SIG-M5 (cell line): ENCODE measurements around the gene YJU2.
A peak's percentile ranks its signal among the peaks of the same experiment; 100 is the strongest.
"Not testable (repeated sequence)": the region's sequence is repeated elsewhere in the genome, so short reads cannot be mapped to it uniquely, and the experiment has no call there.

Experiments
- DNase-seq: peaks from one replicate; lab custom pipeline; 2025; lab: John Stamatoyannopoulos, UW

YJU2 gene

GRCh38 chr19:4246767-4247593 lies at the start of gene YJU2:
Gene YJU2 (plus strand): TSS chr19:4247080. CDS start chr19:4247147, 67 bp downstream.
- peak; percentile 92 for DNase-seq

- DNase-seq = no peak
Measured at GRCh38 chr19:4197228-4197624, 49.7 kb upstream of the YJU2 start.

GRCh38 chr19:4197625-4198466 lies 49.0 kb upstream of the YJU2 start:
- no peak for DNase-seq

GRCh38 chr19:4198467-4199126 lies 48.3 kb upstream of the YJU2 start:
- no peak for DNase-seq

- DNase-seq = no peak
Measured at GRCh38 chr19:4199699-4200293, 47.1 kb upstream of the YJU2 start.

- DNase-seq = no peak
Measured at GRCh38 chr19:4200940-4201542, 45.8 kb upstream of the YJU2 start.

- DNase-seq = no peak
Measured at GRCh38 chr19:4201798-4202197, 45.1 kb upstream of the YJU2 start.

- no peak for DNase-seq
Measured at GRCh38 chr19:4206818-4207484, 39.9 kb upstream of the YJU2 start.

- DNase-seq = no peak
Measured at GRCh38 chr19:4208385-4209094, 38.3 kb upstream of the YJU2 start.

GRCh38 chr19:4210166-4210731 lies 36.6 kb upstream of the YJU2 start:
- DNase-seq = no peak

- DNase-seq = no peak
Measured at GRCh38 chr19:4213116-4213515, 33.8 kb upstream of the YJU2 start.

GRCh38 chr19:4215807-4216206 lies 31.1 kb upstream of the YJU2 start:
- no peak for DNase-seq

GRCh38 chr19:4216846-4217245 lies 30.0 kb upstream of the YJU2 start:
- no peak for DNase-seq

- DNase-seq = no peak
Measured at GRCh38 chr19:4217429-4218264, 29.2 kb upstream of the YJU2 start.

- DNase-seq = not testable (repeated sequence)
Measured at GRCh38 chr19:4218523-4218922, 28.4 kb upstream of the YJU2 start.

- no peak for DNase-seq
Measured at GRCh38 chr19:4220188-4220587, 26.7 kb upstream of the YJU2 start.

- DNase-seq = no peak
Measured at GRCh38 chr19:4224470-4224869, 22.4 kb upstream of the YJU2 start.

GRCh38 chr19:4225885-4226284 lies 21.0 kb upstream of the YJU2 start:
- DNase-seq = no peak

GRCh38 chr19:4227771-4228170 lies 19.1 kb upstream of the YJU2 start:
- no peak for DNase-seq
